GM18511 (cell line): ENCODE measurements around the gene TCF15.
"Not testable (repeated sequence)": the region's sequence is repeated elsewhere in the genome, so short reads cannot be mapped to it uniquely, and the experiment has no call there.

ENCODE experiments used
- ATAC-seq: cut with Tn5 transposase; IDR thresholded peaks from one replicate; pipeline ENCODE4 v1.9.1; 2021; ENCODE audit warnings: mild to moderate bottlenecking, moderate library complexity; ENCODE audit not compliant: unreplicated experiment

The TCF15 gene

DNA sequence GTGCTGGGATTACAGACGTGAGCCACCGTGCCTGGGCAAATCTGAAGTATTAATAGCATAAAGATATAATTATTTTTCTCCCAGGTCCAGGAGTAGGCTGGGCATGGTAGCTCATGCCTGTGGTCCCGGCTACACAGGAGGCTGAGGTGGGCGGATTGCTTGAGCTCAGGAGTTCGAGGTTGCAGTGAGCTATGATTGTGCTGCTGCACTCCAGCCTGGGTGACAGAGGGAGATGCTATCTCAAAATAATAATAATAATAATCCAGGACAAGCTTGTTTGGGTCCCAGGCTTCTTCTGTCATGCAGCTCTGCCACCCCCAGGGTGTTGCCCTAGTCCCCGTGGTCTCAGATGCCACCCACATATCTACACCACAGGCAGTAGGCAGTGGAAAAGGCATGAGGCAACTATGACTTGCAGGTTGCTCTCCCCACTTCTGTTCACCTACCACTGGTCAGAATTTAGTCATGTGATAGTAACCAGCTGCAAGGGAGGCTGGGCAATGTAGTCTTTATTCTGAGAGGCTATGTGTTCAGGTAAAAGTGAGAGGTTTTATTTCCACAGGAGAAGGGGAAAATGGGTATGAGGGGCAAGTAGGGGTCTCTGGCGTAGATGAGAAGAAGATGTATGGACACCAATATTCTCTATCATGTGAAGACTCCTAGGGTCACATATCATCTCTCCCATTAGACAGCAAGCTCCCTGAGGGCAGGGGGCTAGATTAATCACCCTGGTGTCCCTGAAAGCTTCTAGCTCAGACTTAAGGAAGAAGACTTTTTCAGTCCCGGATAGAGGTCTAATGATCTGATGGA lies 25.7 kb downstream of the TCF15 start:
- ATAC-seq: no peak

GRCh38 chr20:582204-582603 lies 27.9 kb downstream of the TCF15 start:
- no peak for ATAC-seq

GRCh38 chr20:578940-579690 lies 31.0 kb downstream of the TCF15 start:
- ATAC-seq: not testable (repeated sequence)

GRCh38 chr20:577167-577791 lies 32.8 kb downstream of the TCF15 start:
- ATAC-seq: no peak

- ATAC-seq: no peak
These were observed 34.0 kb downstream of the TCF15 start for GRCh38 chr20:576156-576555.

GRCh38 chr20:575230-575629 lies 34.9 kb downstream of the TCF15 start:
- no peak for ATAC-seq

DNA sequence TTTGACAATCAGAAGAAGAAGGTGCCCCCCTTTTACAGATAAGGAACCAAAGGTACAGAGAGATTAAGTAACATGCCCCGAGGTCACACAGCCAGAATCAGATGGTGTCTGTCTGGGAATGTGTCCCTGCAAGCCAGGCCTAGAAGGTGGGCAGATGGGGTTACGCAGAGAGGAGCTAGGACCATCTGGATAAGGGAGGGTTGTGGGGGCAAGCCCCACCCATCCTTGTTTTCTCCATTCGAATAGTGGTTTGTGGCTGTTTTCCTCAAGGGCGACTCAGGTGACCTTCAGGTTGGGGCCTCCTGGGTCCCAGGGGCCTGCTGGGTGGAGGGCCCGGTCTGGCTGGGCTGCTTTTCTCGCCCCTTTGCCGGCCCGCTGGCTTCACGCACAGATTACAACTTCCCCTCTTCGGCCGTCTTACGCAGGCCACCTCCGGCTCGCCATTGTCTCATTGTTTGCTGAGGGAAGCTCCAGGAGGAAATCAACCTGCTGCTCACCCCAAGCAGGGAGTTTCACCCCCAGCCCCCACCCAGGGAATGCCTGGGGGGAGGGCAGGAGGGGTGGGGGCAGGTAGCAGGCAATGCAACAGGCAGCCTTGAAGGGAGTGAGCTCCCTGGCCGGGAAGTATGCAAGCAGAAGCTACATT lies 35.7 kb downstream of the TCF15 start:
- no peak for ATAC-seq

DNA sequence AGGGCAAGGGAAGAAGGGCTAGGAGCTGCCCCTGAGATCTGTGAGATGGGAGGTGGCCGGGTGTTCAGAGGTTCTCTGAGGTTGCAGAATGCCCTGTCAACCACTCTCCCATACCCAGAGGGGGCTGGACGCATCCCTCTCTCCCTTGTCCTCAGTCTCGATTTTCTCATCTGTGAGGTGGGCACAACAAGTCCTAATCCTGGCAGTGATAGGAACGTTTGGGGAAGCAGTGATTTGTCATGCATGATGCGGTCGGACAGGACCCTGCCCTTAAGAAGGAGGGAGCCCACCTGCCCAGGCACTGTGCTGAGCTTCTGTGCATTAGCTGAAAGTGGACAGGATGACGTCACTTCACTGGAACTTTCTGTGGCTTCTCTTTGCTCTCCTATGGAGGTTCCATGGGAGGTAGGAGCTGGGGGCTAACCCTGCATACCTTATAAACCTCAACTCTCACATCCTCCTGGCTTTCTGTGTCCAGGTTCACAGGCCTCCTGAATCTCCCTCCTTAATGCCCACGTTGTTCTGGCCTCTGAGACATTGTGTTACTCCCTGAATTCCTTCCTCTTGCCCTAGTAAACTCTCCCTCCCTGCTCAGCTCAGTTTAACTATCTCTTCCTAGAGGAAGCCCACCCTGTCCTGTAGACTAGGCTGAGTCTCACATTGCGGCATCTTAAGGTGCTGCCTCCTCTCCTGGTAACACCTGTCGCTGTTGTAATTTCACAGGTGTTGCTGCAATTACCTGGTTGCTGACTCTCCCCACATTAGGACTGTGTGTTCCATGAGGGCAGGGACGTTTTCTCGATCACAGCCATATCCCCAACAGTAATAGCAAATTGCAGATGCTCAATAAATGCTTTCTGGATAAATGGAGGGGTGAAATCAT lies 36.5 kb downstream of the TCF15 start:
- no peak for ATAC-seq

- no peak for ATAC-seq
These were observed 37.4 kb downstream of the TCF15 start for GRCh38 chr20:572727-573126.

DNA sequence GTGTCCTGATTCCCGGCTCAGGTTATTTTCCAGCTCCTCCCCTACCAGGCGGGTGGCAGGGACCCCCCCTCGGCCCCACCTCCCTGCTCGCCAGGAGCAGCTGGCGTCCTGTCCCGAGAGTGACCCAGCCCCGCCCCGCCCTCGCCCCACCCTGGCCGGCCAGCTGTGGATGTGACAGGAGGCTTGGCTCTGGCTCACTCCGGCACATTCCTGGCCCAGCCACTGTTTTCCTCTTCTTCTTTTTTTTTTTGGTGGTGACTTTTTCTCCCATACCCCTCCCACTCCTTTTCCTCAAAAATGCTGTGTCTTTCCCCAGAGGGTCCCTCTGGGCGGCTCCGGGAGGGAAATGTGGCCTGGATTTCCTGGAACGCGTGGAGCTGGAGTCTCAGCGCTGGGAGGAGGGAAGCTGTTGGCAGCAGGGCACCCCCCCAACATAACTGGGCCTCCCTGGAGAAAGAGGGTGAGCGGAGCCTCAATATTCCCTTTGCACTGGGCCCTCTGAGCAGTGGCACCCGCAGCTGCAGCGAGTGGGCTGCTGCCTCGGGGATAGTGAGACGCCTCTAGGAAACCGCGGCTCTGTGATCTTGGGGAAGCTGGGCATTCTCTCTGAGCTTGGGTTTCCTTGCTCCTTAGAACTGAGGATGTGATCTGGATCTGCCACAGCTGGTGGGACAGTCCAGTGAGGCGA lies 38.2 kb downstream of the TCF15 start:
- ATAC-seq: no peak

- ATAC-seq: no peak
These were observed 41.3 kb downstream of the TCF15 start for GRCh38 chr20:568673-569415.

- ATAC-seq: no peak
These were observed 41.9 kb downstream of the TCF15 start for GRCh38 chr20:568097-568652.

DNA sequence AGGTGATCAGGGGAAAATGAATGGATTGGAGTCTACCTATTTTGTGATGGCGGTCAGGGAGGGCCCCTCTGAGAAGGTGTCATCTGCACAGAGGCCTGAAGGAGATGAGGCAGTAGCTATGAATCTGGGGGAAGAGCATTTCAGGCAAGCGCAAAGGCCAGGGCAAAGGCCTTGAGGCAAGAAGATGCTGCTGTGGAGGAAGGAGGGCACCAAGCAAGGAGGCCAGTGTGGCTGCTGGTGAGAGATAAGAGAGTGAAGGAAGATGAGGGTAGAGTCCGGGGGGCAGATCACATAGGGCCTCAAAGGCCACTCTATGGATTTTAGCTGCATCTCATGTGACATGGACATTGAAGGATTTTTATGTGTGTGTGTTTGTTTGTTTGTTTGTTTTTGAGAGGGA lies 45.9 kb downstream of the TCF15 start:
- ATAC-seq: no peak

GRCh38 chr20:563187-563586 lies 46.9 kb downstream of the TCF15 start:
- ATAC-seq: no peak

DNA sequence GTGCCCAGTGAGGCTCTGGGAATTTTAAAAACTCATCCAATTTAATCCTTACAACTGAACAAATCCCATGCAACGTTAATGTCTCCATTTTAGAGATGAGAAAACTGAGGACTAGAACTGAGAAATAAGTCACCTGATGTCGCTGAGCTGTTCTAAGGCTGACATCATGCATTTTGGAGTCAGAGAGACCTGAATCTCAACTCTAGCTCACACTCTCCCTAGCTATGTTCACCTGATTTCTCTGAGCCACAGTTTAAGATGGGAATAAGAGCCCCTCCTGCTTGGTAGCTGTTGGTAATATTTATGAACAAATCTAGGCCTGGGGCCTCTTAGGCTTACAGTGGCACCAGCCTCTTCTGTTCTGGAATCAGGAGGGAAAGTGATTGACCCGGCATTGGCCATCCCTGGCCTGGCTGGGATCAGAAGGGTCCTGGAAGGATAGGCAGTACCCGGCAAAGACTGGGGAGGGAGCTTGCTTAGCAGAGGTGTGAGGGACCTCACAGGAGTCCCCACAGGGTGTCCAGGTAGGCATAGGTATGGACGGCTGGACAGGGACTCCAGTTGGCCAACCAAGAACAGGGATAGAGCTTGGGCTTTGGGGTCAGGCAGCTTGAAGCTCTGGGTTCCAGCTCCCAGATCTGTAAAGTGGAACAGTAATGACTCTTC lies 47.7 kb downstream of the TCF15 start:
- ATAC-seq: no peak

DNA sequence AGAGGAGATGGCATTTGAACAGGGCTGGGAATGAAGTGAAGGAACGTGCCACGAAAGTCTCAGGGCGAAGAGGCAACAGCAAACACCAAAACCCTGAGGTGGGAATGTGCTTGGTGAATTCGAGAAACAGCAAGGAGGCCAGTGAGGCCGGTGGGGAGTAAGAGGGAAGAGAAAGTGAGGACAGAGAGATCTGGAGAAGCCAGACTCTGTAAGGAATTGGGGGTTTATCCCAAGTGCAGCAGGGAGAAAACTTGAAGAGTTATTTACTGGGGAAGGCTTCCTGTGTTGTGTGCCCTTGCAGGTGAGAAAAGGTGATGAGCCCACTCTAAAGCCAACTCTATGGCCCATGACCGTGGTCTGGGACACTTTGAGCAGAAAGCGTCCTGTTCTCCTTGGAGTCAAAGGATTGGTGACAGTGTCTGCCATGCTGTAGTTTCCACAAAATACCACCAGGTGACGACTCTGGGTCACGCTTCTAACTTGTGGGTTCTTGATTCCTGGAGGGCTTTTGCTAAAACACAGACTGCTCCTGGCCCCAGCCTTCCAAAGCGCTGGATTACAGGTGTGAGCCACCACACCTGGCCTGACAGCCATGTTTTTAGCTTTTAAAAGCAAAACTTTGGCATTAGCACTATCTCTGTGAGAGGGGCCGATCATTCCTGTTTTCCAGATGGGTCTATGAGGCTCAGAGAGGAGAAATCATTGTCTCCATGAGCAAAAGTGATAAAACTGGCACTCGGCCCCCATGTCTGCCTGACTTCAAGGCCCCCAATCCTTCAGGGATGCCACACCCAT lies 48.5 kb downstream of the TCF15 start:
- peak; percentile 63 for ATAC-seq

DNA sequence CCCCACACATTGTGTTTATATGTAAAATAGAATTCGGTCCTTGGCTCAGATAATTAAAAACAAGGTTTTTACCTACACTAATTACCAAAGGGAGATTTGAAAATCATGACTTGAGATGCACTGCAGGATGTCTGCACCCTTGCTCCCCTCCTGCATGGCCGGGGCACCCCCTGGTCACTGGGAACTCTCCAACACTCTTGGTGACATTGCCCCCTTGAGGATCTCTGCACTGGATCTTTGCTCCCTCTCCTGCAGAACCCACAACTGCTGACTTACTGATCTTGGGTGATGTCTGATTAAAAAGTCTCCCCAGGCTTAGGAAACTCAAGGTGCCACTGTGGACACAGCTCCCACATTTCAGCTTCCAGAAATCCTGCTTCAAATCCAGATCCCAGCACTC lies 49.4 kb downstream of the TCF15 start:
- ATAC-seq: no peak
